Neuronal stem cell (in vitro differentiated cells): ENCODE measurements around the gene ANAPC15.

Experiments used
- DNase-seq: peaks from one replicate; pipeline ENCODE4 v3.0.0-alpha.2; 2013; ENCODE audit warnings: low spot score
- H2AFZ ChIP-seq: one replicate; pipeline ENCODE4 v1.6.1; 2013; ENCODE audit warnings: mild to moderate bottlenecking, low read length, inconsistent platforms
- H2AK5ac ChIP-seq: 2 replicates; pipeline ENCODE4 v1.6.1; 2013; ENCODE audit warnings: low read depth, mild to moderate bottlenecking, inconsistent platforms, low read length, moderate library complexity, mixed read lengths
- H2BK120ac ChIP-seq: 2 replicates; pipeline ENCODE4 v1.6.1; 2013; ENCODE audit warnings: low read depth, mild to moderate bottlenecking, inconsistent platforms, low read length, moderate library complexity, mixed read lengths
- H2BK12ac ChIP-seq: one replicate; pipeline ENCODE4 v1.6.1; 2013; ENCODE audit warnings: low read length, inconsistent platforms
- H2BK15ac ChIP-seq: 2 replicates; pipeline ENCODE4 v1.6.1; 2013; ENCODE audit warnings: mild to moderate bottlenecking, low read length, inconsistent platforms, mixed read lengths
- H2BK5ac ChIP-seq: one replicate; pipeline ENCODE4 v1.6.1; 2013; ENCODE audit warnings: inconsistent platforms, mild to moderate bottlenecking, low read length, moderate library complexity
- H3K14ac ChIP-seq: one replicate; pipeline ENCODE4 v1.6.1; 2013; ENCODE audit warnings: low read length, inconsistent platforms
- H3K18ac ChIP-seq: 2 replicates; pipeline ENCODE4 v1.6.1; 2013; ENCODE audit warnings: low read length, inconsistent platforms
- H3K23ac ChIP-seq: 2 replicates; pipeline ENCODE4 v1.6.1; 2013; ENCODE audit warnings: low read depth, mild to moderate bottlenecking, mixed read lengths, low read length, inconsistent platforms; ENCODE audit not compliant: poor library complexity
- H3K27ac ChIP-seq: replicated peaks from 3 replicates; pipeline ENCODE4 v1.5.1; 2013; ENCODE audit warnings: low read length, inconsistent platforms
- H3K27me3 ChIP-seq, 3 experiments: 2 replicates each; pipeline ENCODE4 v1.6.1; 2013; ENCODE audit warnings: low read length in 3 of 3, mild to moderate bottlenecking in 2 of 3, inconsistent platforms in 1 of 3, low read depth in 1 of 3, mixed read lengths in 1 of 3, moderate library complexity in 1 of 3; ENCODE audit not compliant: control insufficient read depth in 3 of 3, insufficient read depth in 3 of 3
- H3K36me3 ChIP-seq, 2 donors: replicated peaks in 1 of 2; 2 replicates each; pipeline ENCODE4 v1.6.1; 2013; ENCODE audit warnings: low read length in 2 of 2; ENCODE audit not compliant: control insufficient read depth in 2 of 2, insufficient read depth in 2 of 2
- H3K4ac ChIP-seq: 2 replicates; pipeline ENCODE4 v1.6.1; 2013; ENCODE audit warnings: inconsistent platforms, mild to moderate bottlenecking, low read length, moderate library complexity
- H3K4me1 ChIP-seq, 2 donors: 1 replicate in 1 of 2; 2 replicates in 1 of 2; pipeline ENCODE4 v1.6.1; 2013; ENCODE audit warnings: low read length in 2 of 2, low read depth in 1 of 2; ENCODE audit not compliant: control insufficient read depth in 2 of 2, insufficient read depth in 1 of 2
- H3K4me2 ChIP-seq: one replicate; pipeline ENCODE4 v1.6.1; 2013; ENCODE audit warnings: mild to moderate bottlenecking, low read length, inconsistent platforms; ENCODE audit not compliant: insufficient read depth, poor library complexity, severe bottlenecking
- H3K4me3 ChIP-seq, 2 donors: 2 replicates each; pipeline ENCODE4 v1.5.1; 2013; ENCODE audit warnings: low read length in 2 of 2, mild to moderate bottlenecking in 2 of 2, inconsistent platforms in 1 of 2, moderate library complexity in 1 of 2
- H3K79me1 ChIP-seq: one replicate; pipeline ENCODE4 v1.6.1; 2013; ENCODE audit warnings: low read depth, mild to moderate bottlenecking, inconsistent platforms, low read length, moderate library complexity
- H3K9ac ChIP-seq: one replicate; pipeline ENCODE4 v1.6.1; 2013; ENCODE audit warnings: mild to moderate bottlenecking, low read depth, low read length, inconsistent platforms; ENCODE audit not compliant: poor library complexity
- H3K9me3 ChIP-seq, 2 donors: replicated peaks in 1 of 2; 2 replicates each; pipeline versions ENCODE3 to v1.6.1; 2013; ENCODE audit warnings: low read length in 2 of 2, mild to moderate bottlenecking in 2 of 2, inconsistent platforms in 1 of 2, low read depth in 1 of 2, mixed read lengths in 1 of 2, moderate library complexity in 1 of 2; ENCODE audit not compliant: control insufficient read depth in 2 of 2, insufficient read depth in 1 of 2
- H4K8ac ChIP-seq: one replicate; pipeline ENCODE4 v1.6.1; 2013; ENCODE audit warnings: low read depth, mild to moderate bottlenecking, inconsistent platforms, low read length, moderate library complexity
- H4K91ac ChIP-seq: one replicate; pipeline ENCODE4 v1.6.1; 2013; ENCODE audit warnings: low read length, low read depth, mild to moderate bottlenecking, inconsistent platforms; ENCODE audit not compliant: poor library complexity
- WGBS, 2 donors: extraction: QIAGEN DNeasy Blood & Tissue Kit; methylation state at CpG; one replicate each; pipeline ENCODE4 v1.1.7; 2013; ENCODE audit warnings: missing lambda C conversion rate in 2 of 2, mixed read lengths in 1 of 2; ENCODE audit not compliant: insufficient read length in 2 of 2, insufficient replicate concordance in 1 of 2; ENCODE audit errors: extremely low coverage in 2 of 2; 5-methylcytosine and 5-hydroxymethylcytosine counted together

The ANAPC15 gene

DNA sequence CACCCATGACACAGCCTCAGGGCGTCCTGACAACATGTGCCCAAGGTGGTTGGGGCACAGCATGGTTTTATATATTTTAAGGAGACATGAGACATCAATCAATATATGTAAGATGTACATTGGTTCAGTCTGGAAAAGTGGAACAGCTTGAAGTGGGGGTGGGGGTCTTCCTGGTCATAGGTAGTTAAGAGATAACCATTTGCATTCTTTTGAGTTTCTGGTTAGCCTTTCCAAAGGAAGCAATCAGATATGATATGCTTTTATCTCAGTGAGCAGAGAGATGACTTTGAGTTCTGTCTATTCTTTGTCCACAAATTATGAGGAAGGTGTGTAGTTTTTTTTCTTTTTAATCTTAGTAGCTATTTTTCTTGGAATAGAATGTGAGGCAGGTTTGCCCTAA, 10.1 kb upstream of the ANAPC15 start:
- H3K79me1 ChIP-seq: no peaks in the 10 kb centered on the region
- H3K4me2 ChIP-seq: no peak overlapping the region
- no peak overlapping the region for H3K4me3 ChIP-seq
- no peak overlapping the region for H3K23ac ChIP-seq
- WGBS, 2 donors: no CpG with 5 or more reads among the region's 1 CpG
- no peak overlapping the region for H2AK5ac ChIP-seq
- no peak overlapping the region for H3K4ac ChIP-seq
- H2BK5ac ChIP-seq: no peak overlapping the region
- no peak overlapping the region for H4K8ac ChIP-seq
- no peak overlapping the region for H2BK120ac ChIP-seq
- no peak overlapping the region for H2BK12ac ChIP-seq
- no peaks in the 10 kb centered on the region for H3K9me3 ChIP-seq
- no peak overlapping the region for H3K9ac ChIP-seq
- no peak overlapping the region for H3K27ac ChIP-seq
- no peak overlapping the region for H3K14ac ChIP-seq
- no peak overlapping the region for H2BK15ac ChIP-seq
- DNase-seq: no peak
- no peak overlapping the region for H3K18ac ChIP-seq
- H4K91ac ChIP-seq: no peak overlapping the region
- H3K4me1 ChIP-seq: no peaks in the 10 kb centered on the region
- H3K27me3 ChIP-seq: no peaks in the 10 kb centered on the region
- no peak overlapping the region for H2AFZ ChIP-seq
- H3K36me3 ChIP-seq: no peaks in the 10 kb centered on the region

GRCh38 chr11:72120930-72121329, 8.4 kb upstream of the ANAPC15 start:
- WGBS, 2 donors: no CpG with 5 or more reads among the region's 2 CpGs
- no peaks in the 10 kb centered on the region for H3K79me1 ChIP-seq
- no peak overlapping the region for H3K23ac ChIP-seq
- H2BK12ac ChIP-seq: no peak overlapping the region
- H2BK15ac ChIP-seq: no peak overlapping the region
- no peak overlapping the region for H2AFZ ChIP-seq
- H3K27ac ChIP-seq: no peak overlapping the region
- H3K18ac ChIP-seq: no peak overlapping the region
- no peak overlapping the region for H3K4ac ChIP-seq
- H2BK5ac ChIP-seq: no peak overlapping the region
- no peak overlapping the region for H3K4me3 ChIP-seq
- H3K9ac ChIP-seq: no peak overlapping the region
- peak overlapping the region; percentile 23 for H3K14ac ChIP-seq
- no peaks in the 10 kb centered on the region for H3K27me3 ChIP-seq
- no peak overlapping the region for H3K4me2 ChIP-seq
- no peak overlapping the region for H4K91ac ChIP-seq
- no peaks in the 10 kb centered on the region for H3K36me3 ChIP-seq
- no peaks in the 10 kb centered on the region for H3K9me3 ChIP-seq
- no peak overlapping the region for H2AK5ac ChIP-seq
- no peak overlapping the region for H2BK120ac ChIP-seq
- DNase-seq: no peak
- no peaks in the 10 kb centered on the region for H3K4me1 ChIP-seq
- H4K8ac ChIP-seq: no peak overlapping the region

DNA sequence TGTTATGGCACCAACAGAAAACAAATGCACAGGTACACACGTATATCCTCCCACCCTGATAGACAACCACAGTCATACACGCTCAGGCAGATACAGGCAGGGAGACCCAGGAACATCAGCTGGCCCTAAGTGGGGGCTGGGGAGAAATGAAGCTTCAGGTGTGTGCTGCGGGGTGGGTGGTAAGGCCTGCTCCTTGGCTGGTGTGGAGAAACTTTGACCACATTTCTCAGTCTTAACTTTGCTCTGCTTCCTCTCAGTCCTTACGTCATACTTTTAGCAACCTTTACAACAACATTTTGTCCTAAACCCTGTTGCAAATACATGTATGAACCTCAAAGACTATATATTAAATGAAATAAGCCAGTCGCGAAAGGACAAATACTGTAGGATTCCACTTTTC, 6.7 kb upstream of the ANAPC15 start:
- Histone ChIP-seq H2AFZ (peak overlapping the region; percentile 57), H3K14ac (no peak overlapping the region), H3K79me1 (no peaks in the 10 kb centered on the region), H3K36me3 (no peaks in the 10 kb centered on the region), H3K27me3 (no peaks in the 10 kb centered on the region), H2BK5ac (no peak overlapping the region), H2AK5ac (no peak overlapping the region), H4K8ac (no peak overlapping the region), H3K27ac (no peak overlapping the region), H4K91ac (no peak overlapping the region), H3K4me2 (no peak overlapping the region), H2BK12ac (no peak overlapping the region), H2BK120ac (no peak overlapping the region), H3K23ac (no peak overlapping the region), H3K4ac (no peak overlapping the region), H3K4me1 (no peaks in the 10 kb centered on the region), H2BK15ac (no peak overlapping the region), H3K9ac (no peak overlapping the region), H3K18ac (no peak overlapping the region), H3K4me3 (no peak overlapping the region), H3K9me3 (no peaks in the 10 kb centered on the region)
- no peak for DNase-seq
- no CpG with 5 or more reads among the region's 6 CpGs for whole genome bisulfite sequencing, 2 donors

- Histone ChIP-seq H3K23ac (no peak overlapping the region), H3K36me3 (no peaks in the 10 kb centered on the region), H2AK5ac (no peak overlapping the region), H2BK12ac (no peak overlapping the region), H2AFZ (no peak overlapping the region), H3K4me3 (no peak overlapping the region), H3K4me1 (peaks cover 0 to 6% of the 10 kb centered on the region in 2 donors), H3K27me3 (no peaks in the 10 kb centered on the region), H3K9ac (no peak overlapping the region), H3K18ac (no peak overlapping the region), H2BK120ac (no peak overlapping the region), H3K9me3 (no peaks in the 10 kb centered on the region), H3K27ac (no peak overlapping the region), H3K4ac (no peak overlapping the region), H4K91ac (no peak overlapping the region), H3K14ac (no peak overlapping the region), H4K8ac (no peak overlapping the region), H3K4me2 (no peak overlapping the region), H3K79me1 (no peaks in the 10 kb centered on the region), H2BK5ac (no peak overlapping the region), H2BK15ac (no peak overlapping the region)
- no CpG with 5 or more reads among the region's 6 CpGs for WGBS, 2 donors
- DNase-seq: no peak
These were observed 3.7 kb upstream of the ANAPC15 start for GRCh38 chr11:72116019-72116755.
